ENCODE results near the gene GYG2.
"Not testable (repeated sequence)": the region's sequence is repeated elsewhere in the genome, so short reads cannot be mapped to it uniquely, and the experiment has no call there.

Gene GYG2

DNA sequence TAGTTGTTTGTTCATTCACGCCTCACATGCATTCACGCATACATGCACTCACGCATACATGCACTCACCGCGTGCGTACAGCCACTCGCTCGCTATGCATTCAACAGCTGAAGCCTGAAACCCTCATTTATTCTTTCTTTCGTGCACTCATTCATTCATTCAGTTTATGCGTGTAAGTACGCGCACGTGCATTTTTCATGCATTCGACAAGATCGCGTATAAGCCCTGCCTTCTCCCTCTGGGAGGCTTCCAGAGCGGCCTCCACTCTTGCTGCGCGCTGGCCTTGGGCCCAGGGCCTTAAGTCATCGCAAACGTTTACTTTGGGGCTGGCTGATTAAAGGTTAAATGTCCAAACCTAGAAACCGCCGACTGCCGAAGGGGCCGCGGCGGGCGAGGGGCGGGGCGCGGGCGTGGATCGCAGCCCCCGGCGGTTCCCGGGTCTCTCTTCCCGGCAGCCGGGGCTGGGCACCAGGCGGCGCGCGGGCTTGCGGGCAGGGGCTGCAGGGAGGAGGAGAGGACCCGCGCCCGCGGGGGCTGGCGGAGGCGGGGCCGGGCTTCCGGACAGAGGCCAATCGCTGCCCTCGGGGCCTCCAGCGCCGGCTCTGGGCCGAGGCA is at the start of gene GYG2:
TSS of gene GYG2 (plus strand) at position 587 of the 615 bp plus-strand sequence. CDS start 1,259 bp downstream, outside the sequence.
- no peak for DNase-seq (ENCODE audit: low spot score)

GRCh38 chrX:2780472-2781225 is 48.1 kb upstream of the GYG2 start:
- DNase-seq (ENCODE audit: low spot score) = not testable (repeated sequence)

GRCh38 chrX:2781226-2781571 is 47.5 kb upstream of the GYG2 start:
- DNase-seq (ENCODE audit: low spot score) = no peak

- no peak for DNase-seq (ENCODE audit: low spot score)
These were observed 47.0 kb upstream of the GYG2 start for GRCh38 chrX:2781698-2782097.

GRCh38 chrX:2782171-2782570 is 46.6 kb upstream of the GYG2 start:
- no peak for DNase-seq (ENCODE audit: low spot score)

GRCh38 chrX:2782778-2783177 is 46.0 kb upstream of the GYG2 start:
- DNase-seq (ENCODE audit: low spot score) = no peak

DNA sequence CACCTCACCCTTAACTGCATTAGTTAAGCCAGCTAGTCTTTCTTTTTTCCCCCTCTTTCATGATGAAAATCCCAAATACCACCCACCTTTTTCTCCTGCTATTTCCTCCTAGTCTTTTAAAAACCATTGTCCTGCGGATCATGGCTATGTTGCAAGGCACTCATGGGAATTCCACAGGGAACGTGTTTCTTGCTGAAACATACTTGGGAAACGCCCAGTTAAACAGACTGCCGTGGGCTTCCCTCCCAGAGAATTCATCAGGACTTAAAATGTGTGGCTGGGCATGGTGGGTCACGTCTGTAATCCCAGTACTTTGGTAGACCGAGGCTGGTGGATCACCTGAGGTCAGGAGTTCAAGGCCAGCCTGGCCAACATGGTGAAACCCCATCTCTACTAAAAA is 44.7 kb upstream of the GYG2 start:
- no peak for DNase-seq (ENCODE audit: low spot score)

DNA sequence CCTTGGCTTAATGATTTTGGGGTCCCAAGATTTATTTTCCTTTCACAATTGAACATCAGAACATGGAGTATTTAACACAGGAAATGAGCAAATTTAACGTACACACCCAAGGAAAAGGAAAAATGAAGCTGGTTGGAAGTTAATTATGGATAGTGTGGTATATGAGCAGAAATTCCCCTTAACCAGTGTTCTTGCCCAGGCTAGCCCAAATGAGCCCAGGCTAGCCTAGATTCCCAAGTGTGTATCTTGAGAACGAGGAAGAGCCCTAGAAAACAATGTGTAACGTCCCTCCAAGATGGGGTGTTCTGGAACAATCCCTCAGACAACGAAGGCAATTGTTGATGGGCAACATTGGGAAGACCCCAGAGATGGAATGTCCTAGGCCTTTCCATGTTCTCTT is 43.2 kb upstream of the GYG2 start:
- no peak for DNase-seq (ENCODE audit: low spot score)

DNA sequence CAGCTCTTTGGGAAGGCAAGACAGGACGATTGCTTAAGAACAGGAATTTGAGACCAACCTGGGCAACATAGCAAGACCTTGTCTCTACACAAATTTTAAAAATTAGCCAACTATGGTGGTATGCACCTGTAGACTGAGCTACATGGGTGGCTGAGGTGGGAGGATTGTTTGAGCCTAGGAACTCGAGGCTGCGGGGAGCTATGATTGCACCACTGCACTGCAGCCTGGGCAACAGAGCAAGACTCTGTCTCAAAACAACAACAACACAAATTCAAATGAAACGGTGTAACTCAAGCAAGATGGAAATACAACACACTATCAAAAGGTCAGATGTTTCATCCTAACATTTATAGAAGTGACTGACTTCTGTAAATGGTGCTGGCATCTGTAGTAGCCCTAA is 39.8 kb upstream of the GYG2 start:
- no peak for DNase-seq (ENCODE audit: low spot score)

GRCh38 chrX:2789569-2789968 is 39.2 kb upstream of the GYG2 start:
- no peak for DNase-seq (ENCODE audit: low spot score)

- DNase-seq (ENCODE audit: low spot score) = no peak
These were observed 35.0 kb upstream of the GYG2 start for GRCh38 chrX:2793752-2794151.

DNA sequence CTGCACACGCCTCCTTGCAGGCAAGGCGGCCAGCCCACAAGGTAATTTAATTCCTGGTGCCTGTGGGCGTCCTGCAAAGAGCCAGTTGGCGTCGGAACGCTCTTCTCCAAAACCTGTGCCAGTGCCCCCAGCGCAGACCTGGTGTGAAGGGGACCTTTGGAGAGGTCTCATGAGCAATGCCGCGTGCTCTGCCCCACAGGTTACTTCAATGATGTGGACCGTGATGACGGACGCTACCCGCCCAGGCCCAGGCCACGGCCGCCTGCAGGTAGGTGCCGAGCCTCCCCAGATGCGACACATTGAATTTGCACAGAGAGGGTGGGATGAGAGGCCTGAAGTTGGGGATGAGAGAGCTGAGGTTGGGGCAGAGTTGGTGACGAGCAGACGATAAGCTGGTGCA is 34.4 kb upstream of the GYG2 start:
- no peak for DNase-seq (ENCODE audit: low spot score)

GRCh38 chrX:2796808-2797207 is 31.9 kb upstream of the GYG2 start:
- not testable (repeated sequence) for DNase-seq (ENCODE audit: low spot score)

GRCh38 chrX:2799369-2799768 is 29.4 kb upstream of the GYG2 start:
- no peak for DNase-seq (ENCODE audit: low spot score)

DNA sequence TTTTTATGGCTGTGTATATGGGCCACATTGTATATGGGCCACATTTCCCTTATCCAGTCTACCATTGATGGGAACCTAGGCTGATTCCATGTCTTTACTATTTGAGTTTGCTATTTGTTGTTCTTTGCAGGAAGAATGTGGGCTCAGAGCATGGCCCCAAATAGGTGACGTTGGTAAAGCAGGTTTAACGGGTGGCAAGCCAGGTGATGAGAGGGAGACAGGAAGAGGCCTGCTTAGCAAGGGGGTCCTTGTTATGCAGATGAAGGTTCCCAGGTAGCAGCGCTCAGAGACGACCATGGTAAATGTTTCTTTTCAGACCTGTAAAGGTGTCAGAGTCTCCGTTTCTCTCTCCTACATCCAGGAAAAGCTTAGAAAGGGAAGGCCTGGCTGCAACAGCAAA is 28.8 kb upstream of the GYG2 start:
- DNase-seq (ENCODE audit: low spot score) = not testable (repeated sequence)

- no peak for DNase-seq (ENCODE audit: low spot score)
These were observed 27.5 kb upstream of the GYG2 start for GRCh38 chrX:2801223-2801622.

- not testable (repeated sequence) for DNase-seq (ENCODE audit: low spot score)
These were observed 26.2 kb upstream of the GYG2 start for GRCh38 chrX:2802376-2803090.

GRCh38 chrX:2803486-2803885 is 25.2 kb upstream of the GYG2 start:
- not testable (repeated sequence) for DNase-seq (ENCODE audit: low spot score)

- DNase-seq (ENCODE audit: low spot score) = not testable (repeated sequence)
These were observed 24.5 kb upstream of the GYG2 start for GRCh38 chrX:2804106-2804843.

GRCh38 chrX:2804858-2805257 is 23.9 kb upstream of the GYG2 start:
- not testable (repeated sequence) for DNase-seq (ENCODE audit: low spot score)

DNA sequence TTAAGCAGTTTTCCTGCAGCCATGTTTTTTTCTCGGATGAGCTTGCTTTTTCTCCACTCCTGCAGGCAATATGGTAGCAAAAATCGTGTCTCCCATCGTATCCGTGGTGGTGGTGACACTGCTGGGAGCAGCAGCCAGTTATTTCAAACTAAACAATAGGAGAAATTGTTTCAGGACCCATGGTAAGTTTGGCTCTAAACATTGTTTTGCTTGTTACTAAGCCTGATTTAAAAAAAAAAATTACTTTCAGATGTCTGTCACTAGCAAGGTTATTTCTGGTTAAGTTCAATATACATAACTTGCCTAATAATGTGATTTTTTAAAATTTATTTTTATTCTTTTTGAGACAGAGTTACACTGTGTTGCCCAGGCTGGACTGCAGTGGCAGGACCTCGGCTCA is 17.5 kb upstream of the GYG2 start:
- no peak for DNase-seq (ENCODE audit: low spot score)

GRCh38 chrX:2812161-2812907 is 16.4 kb upstream of the GYG2 start:
- DNase-seq (ENCODE audit: low spot score) = peak; percentile 23
